AG10803 (cell line): ENCODE results near the gene PLXDC2.

Experiments used
- DNase-seq: peaks from one replicate; pipeline ENCODE4 v3.0.0; 2010; ENCODE audit warnings: low read depth
- H3K4me3 ChIP-seq: 2 replicates; pipeline ENCODE4 v1.5.1; 2011; ENCODE audit warnings: mild to moderate bottlenecking, low read length, control low read depth
- TF ChIP-seq, protein P1 (sequence below): conservative IDR thresholded peaks from 2 replicates; pipeline ENCODE4 v1.5.1; 2011; ENCODE audit warnings: mild to moderate bottlenecking, low read length, control low read depth, inconsistent platforms

PLXDC2 gene

DNA sequence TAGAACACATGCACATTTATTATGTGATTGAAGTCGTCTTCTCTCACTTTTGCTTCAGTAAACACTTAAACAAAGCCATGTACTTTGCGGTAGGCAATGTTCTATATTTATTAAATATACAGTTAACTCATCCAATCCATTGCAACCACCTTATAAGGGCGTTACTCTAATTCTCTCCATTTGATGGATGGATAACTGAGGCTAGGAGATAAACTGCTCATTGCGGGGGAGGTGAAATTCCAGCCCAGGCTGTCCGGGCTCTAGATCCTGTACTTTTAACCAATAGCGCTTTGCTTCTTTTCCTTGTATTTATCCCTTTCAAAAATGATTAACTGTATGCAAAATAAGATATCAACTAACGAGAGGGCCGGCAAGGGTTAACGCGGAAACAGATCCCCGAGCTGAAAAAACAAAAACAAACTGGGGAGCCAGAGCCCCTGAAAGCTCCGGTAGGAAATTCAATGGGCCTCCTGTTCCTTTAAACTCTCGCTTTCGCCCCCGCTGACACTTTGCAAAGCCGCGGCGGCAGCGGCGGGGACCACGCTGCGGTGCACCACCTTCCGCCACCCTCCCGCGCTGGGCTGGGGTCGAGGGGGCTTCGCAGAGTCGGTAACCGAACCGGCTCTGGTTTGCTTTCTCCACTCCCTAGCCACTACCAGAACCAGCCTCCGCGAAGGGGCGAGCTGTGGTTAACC lies 1.0 kb upstream of the PLXDC2 start:
- peak overlapping the region; percentile 61 for H3K4me3 ChIP-seq
- DNase-seq = no peak
- TF ChIP-seq, protein P1, sequence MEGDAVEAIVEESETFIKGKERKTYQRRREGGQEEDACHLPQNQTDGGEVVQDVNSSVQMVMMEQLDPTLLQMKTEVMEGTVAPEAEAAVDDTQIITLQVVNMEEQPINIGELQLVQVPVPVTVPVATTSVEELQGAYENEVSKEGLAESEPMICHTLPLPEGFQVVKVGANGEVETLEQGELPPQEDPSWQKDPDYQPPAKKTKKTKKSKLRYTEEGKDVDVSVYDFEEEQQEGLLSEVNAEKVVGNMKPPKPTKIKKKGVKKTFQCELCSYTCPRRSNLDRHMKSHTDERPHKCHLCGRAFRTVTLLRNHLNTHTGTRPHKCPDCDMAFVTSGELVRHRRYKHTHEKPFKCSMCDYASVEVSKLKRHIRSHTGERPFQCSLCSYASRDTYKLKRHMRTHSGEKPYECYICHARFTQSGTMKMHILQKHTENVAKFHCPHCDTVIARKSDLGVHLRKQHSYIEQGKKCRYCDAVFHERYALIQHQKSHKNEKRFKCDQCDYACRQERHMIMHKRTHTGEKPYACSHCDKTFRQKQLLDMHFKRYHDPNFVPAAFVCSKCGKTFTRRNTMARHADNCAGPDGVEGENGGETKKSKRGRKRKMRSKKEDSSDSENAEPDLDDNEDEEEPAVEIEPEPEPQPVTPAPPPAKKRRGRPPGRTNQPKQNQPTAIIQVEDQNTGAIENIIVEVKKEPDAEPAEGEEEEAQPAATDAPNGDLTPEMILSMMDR = no peak

DNA sequence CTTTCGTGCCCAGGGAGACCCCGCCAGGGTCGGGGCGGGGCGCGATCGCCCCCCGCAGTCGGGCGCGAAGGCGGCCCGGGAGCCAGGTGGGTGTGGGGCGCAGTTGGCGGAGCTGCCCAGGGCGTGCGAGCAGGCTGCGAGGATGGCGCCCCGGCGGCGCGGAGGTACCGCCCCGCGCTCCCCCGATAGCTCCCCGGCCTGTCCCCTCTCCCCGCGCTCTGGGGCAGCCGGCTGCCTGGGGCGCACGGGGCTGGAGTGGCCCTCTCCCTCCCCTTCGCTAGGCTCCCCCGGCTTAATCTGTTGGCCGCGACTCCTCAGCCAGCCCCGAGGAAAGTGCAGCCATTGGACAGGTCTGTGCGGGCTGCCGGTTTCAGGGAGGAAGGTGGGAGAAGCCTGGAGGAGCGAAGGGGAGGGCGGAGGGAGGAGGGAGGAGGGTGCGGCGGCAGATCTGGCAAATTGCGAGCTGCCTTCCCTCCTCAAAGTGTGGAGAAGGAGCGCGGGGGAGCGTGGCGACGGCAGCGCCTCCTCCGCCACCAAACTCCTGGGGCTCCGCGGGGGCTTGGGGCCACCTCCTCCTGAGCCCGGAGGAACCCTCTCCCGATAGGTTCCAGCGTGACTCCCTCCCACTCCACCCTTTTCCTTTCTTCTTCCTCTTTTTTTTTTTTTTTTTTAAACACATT lies 361 bp upstream of the PLXDC2 start:
- TF ChIP-seq, protein P1 = no peak
- no peak for DNase-seq
- peak overlapping the region; percentile 61 for H3K4me3 ChIP-seq

DNA sequence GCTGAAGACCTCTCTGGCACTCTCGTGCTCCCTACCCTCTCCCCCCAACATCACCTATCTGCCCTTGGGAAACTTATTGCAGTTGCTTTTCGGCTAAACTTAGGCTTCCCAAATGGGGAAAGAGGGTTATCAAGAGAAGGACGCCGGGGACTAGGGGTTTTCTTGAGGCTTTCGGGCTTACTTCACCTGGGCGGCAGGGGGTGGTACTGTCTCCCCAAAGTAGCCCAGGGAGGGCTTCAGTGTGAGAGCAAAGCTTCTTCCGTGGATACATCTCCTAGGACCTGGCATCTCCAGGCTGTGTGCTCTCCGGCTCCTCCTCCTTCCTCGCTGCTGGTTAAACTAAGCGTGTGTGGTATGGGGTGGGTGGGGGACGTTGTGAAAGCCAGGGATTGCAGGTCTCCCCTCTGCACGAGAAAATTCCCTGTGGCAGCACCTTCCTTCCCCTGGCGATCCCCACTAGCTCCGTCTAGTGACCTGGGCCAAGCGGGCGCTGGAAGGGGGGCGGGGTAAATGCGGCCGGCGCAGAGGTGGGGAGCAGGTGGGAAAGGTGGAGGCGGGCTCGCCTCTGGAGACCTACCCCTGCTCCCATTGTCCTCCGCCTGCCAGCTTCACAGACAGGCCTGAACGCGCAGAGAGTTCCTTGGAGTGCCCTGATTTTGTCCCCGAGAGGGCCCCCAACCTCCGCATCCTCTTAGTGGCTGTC lies 1.1 kb downstream of the PLXDC2 start:
- no peak for DNase-seq
- TF ChIP-seq, protein P1 = no peak
- H3K4me3 ChIP-seq = peak overlapping the region; percentile 61

DNA sequence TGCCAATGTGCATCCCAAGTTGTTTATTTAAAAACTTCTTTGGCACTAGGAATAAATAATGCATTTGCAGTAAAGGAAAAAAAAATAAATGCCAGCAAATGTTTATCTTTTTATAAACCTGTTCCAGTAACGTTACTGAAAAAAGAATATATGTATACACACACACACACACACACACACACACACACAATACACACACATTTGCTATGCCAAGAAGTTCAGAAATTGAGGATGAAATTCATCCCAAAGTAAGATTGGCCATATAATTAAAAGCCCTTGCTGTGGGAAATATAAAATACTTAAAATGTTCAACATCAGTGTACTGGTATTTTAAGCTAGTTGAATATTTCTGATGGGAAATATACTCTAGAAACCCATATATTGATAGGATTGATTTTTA lies 2.6 kb downstream of the PLXDC2 start:
- DNase-seq = no peak
- H3K4me3 ChIP-seq = no peak overlapping the region
- TF ChIP-seq, protein P1 = no peak

DNA sequence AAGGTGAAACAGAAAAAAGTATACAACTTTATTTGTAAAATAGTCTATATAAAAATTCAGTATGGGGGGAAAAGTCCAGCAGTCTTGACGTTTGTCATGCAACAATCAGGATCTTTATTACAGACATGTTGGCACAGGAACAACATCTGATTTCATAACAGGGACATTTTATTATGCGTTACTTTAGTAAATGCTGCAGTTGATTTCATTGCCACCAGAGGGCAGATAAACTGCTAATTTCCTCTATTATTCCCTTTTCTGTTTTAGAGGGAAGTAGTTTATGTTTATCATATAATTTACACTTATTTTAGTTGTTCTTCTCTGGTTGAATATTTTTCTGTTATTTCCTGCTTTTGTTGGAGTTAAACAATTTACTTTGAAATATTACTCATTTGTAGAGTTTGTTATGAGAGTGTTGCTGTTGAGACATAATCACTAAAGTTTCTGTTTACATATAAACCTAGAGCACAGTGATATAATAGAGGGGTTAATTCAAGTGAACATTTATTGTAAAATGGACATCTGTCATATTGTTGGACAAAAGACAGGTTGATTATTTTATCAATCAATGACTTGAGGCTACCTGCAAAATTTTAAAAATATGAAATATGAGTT lies 3.3 kb downstream of the PLXDC2 start:
- no peak overlapping the region for H3K4me3 ChIP-seq
- DNase-seq = peak; percentile 44
- TF ChIP-seq, protein P1 = peak; percentile 80

DNA sequence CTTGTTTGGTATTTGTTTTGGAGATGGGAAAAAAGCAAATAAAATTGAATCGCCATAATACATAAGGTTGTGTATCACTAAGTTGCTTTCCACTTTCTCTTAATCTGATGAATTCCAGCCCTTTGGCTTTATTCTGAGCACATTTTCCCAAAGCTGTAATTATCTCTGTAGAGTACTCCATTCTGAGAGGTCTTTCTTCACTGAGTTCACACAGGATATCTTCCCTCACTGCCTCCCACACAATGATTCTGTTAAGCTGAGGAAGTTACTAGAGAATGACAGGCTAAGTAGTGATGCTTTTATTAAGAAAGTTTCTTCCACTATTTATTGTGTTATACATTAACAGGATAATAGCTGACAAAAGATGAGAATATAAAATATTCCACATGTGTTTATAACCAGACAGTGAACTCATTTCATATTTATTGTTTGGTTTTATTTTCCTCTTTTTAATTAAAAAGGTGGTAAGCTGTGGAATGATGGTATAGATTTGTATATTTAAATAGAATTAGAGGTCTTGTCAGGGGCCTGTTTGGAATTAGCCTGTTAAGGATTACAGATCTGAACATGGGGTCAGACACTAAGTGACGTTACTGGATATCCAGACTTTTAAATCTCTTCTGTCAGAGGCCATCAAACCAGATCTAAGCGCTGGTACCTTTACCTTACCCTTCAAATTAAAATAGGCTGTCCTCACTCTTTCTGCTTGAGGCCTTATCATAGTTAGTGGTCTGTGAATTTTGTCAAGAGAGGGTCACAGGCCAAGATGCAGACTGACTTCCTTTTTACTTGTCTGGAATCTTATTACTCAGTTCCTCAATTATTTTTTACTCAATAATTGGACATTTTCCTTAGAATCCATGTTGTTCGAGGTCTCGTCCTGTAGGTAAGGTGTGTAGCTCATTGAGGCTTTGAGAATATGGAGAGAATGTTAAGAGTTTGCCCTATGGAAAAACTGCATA lies 8.4 kb downstream of the PLXDC2 start:
- TF ChIP-seq, protein P1 = no peak
- no peak for DNase-seq
- no peak overlapping the region for H3K4me3 ChIP-seq
